Posterior cingulate gyrus (tissue), 11 donors: Measurements from ENCODE around the gene PRMT5.
"Not testable (repeated sequence)": the region's sequence is repeated elsewhere in the genome, so short reads cannot be mapped to it uniquely, and the experiment has no call there.

ENCODE experiments used
- DNase-seq, 10 donors: peaks; one replicate each; pipeline versions ENCODE4 v3.0.0 to v3.0.0-alpha.2; 2020 to 2021; ENCODE audit warnings: mixed read lengths in 3 of 10
- intact Hi-C: fragments of 100-400 bp; cut with DNase I; formaldehyde crosslinking; loops from one replicate; pipeline ENCODE4 v1.15.1; 2023

The PRMT5 gene

GRCh38 chr14:22935156-22935555 lies 6.0 kb upstream of the PRMT5 start:
- DNase-seq: no peak
- intact Hi-C loops: loop anchor here (10.0 kb wide), 1 partner anchor 50 kb away; the partner anchor contains the start of gene AJUBA

- intact Hi-C loops: loop anchor here (10.0 kb wide), 1 partner anchor 53 kb away; the partner anchor contains the start of gene AJUBA
- no peak for DNase-seq
These were observed 3.0 kb upstream of the PRMT5 start for GRCh38 chr14:22932146-22932545.

- DNase-seq: no peak
- intact Hi-C loops: loop anchor here (10.0 kb wide), 1 partner anchor 55 kb away; the partner anchor contains the start of gene AJUBA
These were observed 787 bp upstream of the PRMT5 start for GRCh38 chr14:22929961-22930364.

GRCh38 chr14:22928237-22929103 lies 706 bp downstream of the PRMT5 start:
- DNase-seq: no peak
- intact Hi-C loops: no loop called here

- intact Hi-C loops: no loop called here
- DNase-seq: no peak
These were observed 2.9 kb downstream of the PRMT5 start for GRCh38 chr14:22926316-22926715.

GRCh38 chr14:22925513-22925912 lies 3.7 kb downstream of the PRMT5 start:
- intact Hi-C loops: no loop called here

GRCh38 chr14:22923746-22924145 lies 5.4 kb downstream of the PRMT5 start:
- intact Hi-C loops: no loop called here
- no peak for DNase-seq

More at GRCh38 chr14:22925513-22925912, 3.7 kb downstream of the PRMT5 start:
- no peak for DNase-seq

GRCh38 chr14:22922294-22922693 lies 6.9 kb downstream of the PRMT5 start:
- intact Hi-C loops: no loop called here
- no peak for DNase-seq

- DNase-seq: no peak
- intact Hi-C loops: no loop called here
These were observed 8.5 kb downstream of the PRMT5 start for GRCh38 chr14:22920697-22921096.

GRCh38 chr14:22919601-22919921 lies 9.6 kb downstream of the PRMT5 start:
- peak in 1 of 10 donors; percentile 85 for DNase-seq
- intact Hi-C loops: no loop called here

GRCh38 chr14:22918804-22919600 lies 10.2 kb downstream of the PRMT5 start, which contains the start of gene RBM23:
Gene RBM23 (minus strand): TSS chr14:22919149.
- intact Hi-C loops: no loop called here
- DNase-seq: peak; percentile 94 to 99 (median 98)

GRCh38 chr14:22915886-22916521 lies 13.2 kb downstream of the PRMT5 start:
- no peak for DNase-seq

GRCh38 chr14:22914836-22915235 lies 14.3 kb downstream of the PRMT5 start:
- DNase-seq, intact Hi-C loops: not testable (repeated sequence)

More at GRCh38 chr14:22915886-22916521, 13.2 kb downstream of the PRMT5 start:
- intact Hi-C loops: no loop called here

- intact Hi-C loops: no loop called here
- DNase-seq: no peak
These were observed 18.3 kb downstream of the PRMT5 start for GRCh38 chr14:22910916-22911315.

GRCh38 chr14:22908601-22909000 lies 20.6 kb downstream of the PRMT5 start:
- DNase-seq: no peak
- intact Hi-C loops: no loop called here

GRCh38 chr14:22907429-22907828 lies 21.7 kb downstream of the PRMT5 start:
- intact Hi-C loops: no loop called here

GRCh38 chr14:22906073-22906472 lies 23.1 kb downstream of the PRMT5 start:
- intact Hi-C loops: no loop called here

More at GRCh38 chr14:22907429-22907828, 21.7 kb downstream of the PRMT5 start:
- no peak for DNase-seq

GRCh38 chr14:22905627-22906026 lies 23.5 kb downstream of the PRMT5 start:
- intact Hi-C loops: no loop called here
- DNase-seq: no peak

More at GRCh38 chr14:22906073-22906472, 23.1 kb downstream of the PRMT5 start:
- no peak for DNase-seq

GRCh38 chr14:22903742-22904087 lies 25.5 kb downstream of the PRMT5 start:
- intact Hi-C loops: no loop called here
- no peak for DNase-seq

- DNase-seq: peak in 1 of 10 donors; percentile 51
- intact Hi-C loops: no loop called here
These were observed 27.4 kb downstream of the PRMT5 start for GRCh38 chr14:22901799-22902198.
